Nephron progenitor cell (in vitro differentiated cells): ENCODE results near the gene TTLL1.

Experiments used
- DNase-seq: peaks from one replicate; pipeline ENCODE4 v3.0.0; 2021
- H3K27ac Mint-ChIP-seq: 2 replicates; pipeline ENCODE4 v1.8.0; 2021; ENCODE audit warnings: mild to moderate bottlenecking, moderate library complexity, mixed read lengths
- H3K27me3 Mint-ChIP-seq: 2 replicates; pipeline ENCODE4 v1.8.0; 2021; ENCODE audit warnings: mild to moderate bottlenecking, low read depth, mixed read lengths; ENCODE audit not compliant: poor library complexity
- H3K36me3 Mint-ChIP-seq: 2 replicates; pipeline ENCODE4 v1.8.0; 2021; ENCODE audit warnings: low read depth, mixed read lengths
- H3K4me1 Mint-ChIP-seq: 2 replicates; pipeline ENCODE4 v1.8.0; 2021; ENCODE audit warnings: mixed read lengths
- H3K4me3 Mint-ChIP-seq: 2 replicates; pipeline ENCODE4 v1.8.0; 2021; ENCODE audit warnings: mild to moderate bottlenecking, moderate library complexity, mixed read lengths
- H3K9me3 Mint-ChIP-seq: 2 replicates; pipeline ENCODE4 v1.8.0; 2021; ENCODE audit warnings: mild to moderate bottlenecking, moderate library complexity, mixed read lengths
- CTCF ChIP-seq: fragments of 200-600 bp; sonication (generic); IDR thresholded peaks from 2 replicates; pipeline ENCODE4 v1.5.0; 2021; ENCODE audit warnings: antibody characterized with exemption

The TTLL1 gene

GRCh38 chr22:43126501-43127165 is 37.4 kb upstream of the TTLL1 start:
- no peaks in the 10 kb centered on the region for H3K36me3 Mint-ChIP-seq
- TF ChIP-seq CTCF = no peak
- H3K27ac Mint-ChIP-seq = no peak overlapping the region
- H3K27me3 Mint-ChIP-seq = peaks cover 11% of the 10 kb centered on the region
- no peak overlapping the region for H3K4me3 Mint-ChIP-seq
- no peaks in the 10 kb centered on the region for H3K9me3 Mint-ChIP-seq
- H3K4me1 Mint-ChIP-seq = peaks cover 12% of the 10 kb centered on the region
- no peak for DNase-seq

GRCh38 chr22:43118953-43119458 is 29.8 kb upstream of the TTLL1 start:
- Mint-ChIP-seq H3K27ac (peak overlapping the region; percentile 22), H3K9me3 (no peaks in the 10 kb centered on the region), H3K4me3 (no peak overlapping the region), H3K36me3 (no peaks in the 10 kb centered on the region), H3K4me1 (peaks cover 13% of the 10 kb centered on the region), H3K27me3 (peaks cover 35% of the 10 kb centered on the region)
- no peak for TF ChIP-seq CTCF
- no peak for DNase-seq

- no peaks in the 10 kb centered on the region for H3K36me3 Mint-ChIP-seq
- DNase-seq = peak; percentile 25
- H3K27me3 Mint-ChIP-seq = peaks cover 40% of the 10 kb centered on the region
- no peak for TF ChIP-seq CTCF
- peaks cover 19% of the 10 kb centered on the region for H3K4me1 Mint-ChIP-seq
- H3K27ac Mint-ChIP-seq = peak overlapping the region; percentile 25
- H3K4me3 Mint-ChIP-seq = no peak overlapping the region
- H3K9me3 Mint-ChIP-seq = no peaks in the 10 kb centered on the region
Observed at GRCh38 chr22:43118024-43118849, 29.0 kb upstream of the TTLL1 start.

GRCh38 chr22:43116932-43117331 is 27.7 kb upstream of the TTLL1 start:
- no peak for DNase-seq
- H3K4me1 Mint-ChIP-seq = peaks cover 21% of the 10 kb centered on the region
- H3K27me3 Mint-ChIP-seq = peaks cover 49% of the 10 kb centered on the region

GRCh38 chr22:43114958-43115357 is 25.8 kb upstream of the TTLL1 start:
- Mint-ChIP-seq H3K36me3 (no peaks in the 10 kb centered on the region), H3K27ac (no peak overlapping the region), H3K27me3 (peaks cover 66% of the 10 kb centered on the region), H3K9me3 (no peaks in the 10 kb centered on the region), H3K4me3 (no peak overlapping the region), H3K4me1 (peaks cover 26% of the 10 kb centered on the region)
- no peak for DNase-seq
- TF ChIP-seq CTCF = no peak

More at GRCh38 chr22:43116932-43117331, 27.7 kb upstream of the TTLL1 start:
- H3K4me3 Mint-ChIP-seq = no peak overlapping the region
- no peaks in the 10 kb centered on the region for H3K36me3 Mint-ChIP-seq
- no peaks in the 10 kb centered on the region for H3K9me3 Mint-ChIP-seq
- TF ChIP-seq CTCF = no peak
- no peak overlapping the region for H3K27ac Mint-ChIP-seq
